SK-N-SH (cell line): ENCODE data around the gene OR2T4. TPM values are rescaled to one million over a fixed set of nuclear protein-coding genes. Genes with fewer than 3 reads are reported as not detected.

ENCODE experiments used
- CTCF ChIA-PET: fragments of 300-600, 350-600 bp; formaldehyde crosslinking; extraction: SDS; loops from one replicate; lab custom pipeline; 2021; lab: Yijun Ruan, JAX
- POLR2A ChIA-PET: fragments of 350-600 bp; sonication (Branson Sonifier 250); formaldehyde crosslinking; extraction: SDS; loops from one replicate; lab custom pipeline; 2020; ENCODE audit warnings: antibody characterized with exemption, inconsistent platforms; lab: Yijun Ruan, JAX
- DNase-seq: peaks from one replicate; pipeline ENCODE4 v3.0.0; 2012
- H2AFZ ChIP-seq: fragments of 200-600 bp; sonication (generic); 2 replicates; pipeline ENCODE4 v1.8.1; 2016; ENCODE audit warnings: antibody characterized with exemption, mild to moderate bottlenecking, low read depth
- H3F3A ChIP-seq: fragments of 200-600 bp; sonication (generic); replicated peaks from 2 replicates; pipeline ENCODE3; 2016; ENCODE audit warnings: antibody characterized with exemption, mild to moderate bottlenecking; ENCODE audit not compliant: insufficient read depth
- H3K27ac ChIP-seq, 2 experiments: fragments of 200-500 bp in 1 of 2; fragments of 200-600 bp in 1 of 2; sonication (Bioruptor generic) in 1 of 2; sonication (generic), shearing (Covaris generic) in 1 of 2; 2 replicates each; pipeline versions ENCODE4 v1.5.1 to v1.6.1; 2014 to 2016; ENCODE audit warnings: low read depth in 2 of 2, inconsistent platforms in 1 of 2, low read length in 1 of 2, mild to moderate bottlenecking in 1 of 2, mixed read lengths in 1 of 2
- H3K27me3 ChIP-seq: fragments of 200-600 bp; sonication (generic), shearing (Covaris generic); 2 replicates; pipeline ENCODE4 v1.6.1; 2016; ENCODE audit warnings: mixed run types; ENCODE audit not compliant: insufficient read depth
- H3K36me3 ChIP-seq, 2 experiments: fragments of 200-500 bp in 1 of 2; fragments of 200-600 bp in 1 of 2; sonication (Bioruptor generic) in 1 of 2; sonication (generic) in 1 of 2; replicated peaks in 1 of 2; 2 replicates each; pipeline versions ENCODE3 to v1.5.1; 2014 to 2016; ENCODE audit warnings: low read length in 1 of 2, mild to moderate bottlenecking in 1 of 2; ENCODE audit not compliant: insufficient read depth in 2 of 2, control insufficient read depth in 1 of 2
- H3K4me1 ChIP-seq, 2 experiments: fragments of 200-500 bp in 1 of 2; fragments of 200-600 bp in 1 of 2; sonication (Bioruptor generic) in 1 of 2; sonication (generic), shearing (Covaris generic) in 1 of 2; 2 replicates each; pipeline versions ENCODE4 v1.5.1 to v1.6.1; 2014 to 2016; ENCODE audit warnings: low read depth in 1 of 2, low read length in 1 of 2, mixed run types in 1 of 2; ENCODE audit not compliant: insufficient read depth in 2 of 2, control insufficient read depth in 1 of 2
- H3K4me2 ChIP-seq: fragments of 200-600 bp; sonication (generic), shearing (Covaris generic); 2 replicates; pipeline ENCODE4 v1.6.1; 2017; ENCODE audit warnings: mixed run types
- H3K4me3 ChIP-seq, 2 experiments: fragments of 200-500 bp in 1 of 2; fragments of 200-600 bp in 1 of 2; sonication (Bioruptor generic) in 1 of 2; sonication (generic), shearing (Covaris generic) in 1 of 2; 2 replicates each; pipeline versions ENCODE4 v1.5.1 to v1.8.1; 2014 to 2016; ENCODE audit warnings: low read depth in 2 of 2, inconsistent platforms in 1 of 2, low read length in 1 of 2, mild to moderate bottlenecking in 1 of 2, mixed read lengths in 1 of 2, moderate library complexity in 1 of 2
- H3K79me2 ChIP-seq: fragments of 200-600 bp; sonication (generic); 2 replicates; pipeline ENCODE4 v1.8.1; 2017; ENCODE audit warnings: mild to moderate bottlenecking; ENCODE audit not compliant: insufficient read depth
- H3K9ac ChIP-seq: fragments of 200-600 bp; sonication (generic); 2 replicates; pipeline ENCODE4 v1.6.1; 2017; ENCODE audit warnings: mixed run types
- H3K9me2 ChIP-seq: fragments of 200-600 bp; sonication (generic); 2 replicates; pipeline ENCODE4 v1.6.1; 2017; ENCODE audit warnings: mixed run types
- H3K9me3 ChIP-seq: fragments of 200-600 bp; sonication (generic); 2 replicates; pipeline ENCODE4 v1.6.1; 2017; ENCODE audit warnings: mixed run types, mild to moderate bottlenecking, moderate library complexity
- H4K20me1 ChIP-seq: fragments of 200-600 bp; sonication (generic); 2 replicates; pipeline ENCODE4 v1.6.1; 2017; ENCODE audit warnings: mild to moderate bottlenecking, mixed run types; ENCODE audit not compliant: insufficient read depth
- FOSL2 ChIP-seq: IDR thresholded peaks from 2 replicates; pipeline ENCODE4 v1.4.0; 2012; ENCODE audit warnings: low read depth, mild to moderate bottlenecking, moderate library complexity, borderline replicate concordance
- GABPA ChIP-seq: IDR thresholded peaks from 2 replicates; pipeline ENCODE4 v1.4.0; 2012; ENCODE audit warnings: low read depth, mild to moderate bottlenecking
- JUND ChIP-seq: IDR thresholded peaks from 2 replicates; pipeline ENCODE4 v1.4.0; 2012
- MXI1 ChIP-seq: IDR thresholded peaks from 2 replicates; pipeline ENCODE4 v1.6.1; 2012; ENCODE audit warnings: mild to moderate bottlenecking, low read depth, low read length, improper control_type of control experiment
- POLR2AphosphoS5 ChIP-seq: IDR thresholded peaks from 2 replicates; pipeline ENCODE4 v1.6.1; 2012; ENCODE audit warnings: low read depth, low read length
- RCOR1 ChIP-seq: fragments of 150-350 bp; IDR thresholded peaks from 2 replicates; pipeline ENCODE4 v1.6.1; 2017; ENCODE audit warnings: antibody characterized with exemption, low read length
- REST ChIP-seq: IDR thresholded peaks from 2 replicates; pipeline ENCODE4 v1.6.1; 2012; ENCODE audit warnings: mild to moderate bottlenecking, low read depth, low read length, moderate library complexity
- RXRA ChIP-seq: IDR thresholded peaks from 2 replicates; pipeline ENCODE4 v1.4.0; 2012; ENCODE audit warnings: low read depth, mild to moderate bottlenecking, borderline replicate concordance
- SMC3 ChIP-seq: IDR thresholded peaks from 2 replicates; pipeline ENCODE4 v1.6.1; 2012; ENCODE audit warnings: low read depth, low read length, improper control_type of control experiment
- USF2 ChIP-seq: fragments of 150-350 bp; IDR thresholded peaks from 2 replicates; pipeline ENCODE4 v1.6.1; 2017; ENCODE audit warnings: antibody characterized with exemption, low read length, low read depth, borderline replicate concordance
- YY1 ChIP-seq: IDR thresholded peaks from 2 replicates; pipeline ENCODE4 v1.4.0; 2012; ENCODE audit warnings: low read depth, mild to moderate bottlenecking
- WGBS: methylation state at CpG from one replicate; pipeline ENCODE4 v1.1.6; 2017; ENCODE audit warnings: low lambda C conversion rate; 5-methylcytosine and 5-hydroxymethylcytosine counted together
- polyA plus RNA-seq, 3 experiments: library from polyadenylated mRNA; depleted of rRNA; stranded (reverse); fragments of >200 nt; gene quantifications; 2 replicates each; pipeline ENCODE4 v1.2.3, GENCODE V29; 2012

OR2T4 gene
- polyA plus RNA-seq, 1 of the 3 experiments (the other 2 are of a cell fraction), result not detected

- Histone ChIP-seq H3F3A (no peaks in the 10 kb centered on the region), H3K9ac (no peak within 1 kb of the TSS), H3K27me3 (no peaks in the 10 kb centered on the region), H3K9me3 (no peaks in the 10 kb centered on the region), H3K9me2 (no peaks in the 10 kb centered on the region), H3K27ac (no peak within 1 kb of the TSS), H3K4me3 (no peak within 1 kb of the TSS), H4K20me1 (no peaks in the 10 kb centered on the region), H3K36me3 (no peaks in the 10 kb centered on the region), H3K4me1 (no peaks in the 10 kb centered on the region), H3K4me2 (no peak within 1 kb of the TSS), H3K79me2 (no peaks in the 10 kb centered on the region), H2AFZ (no peak within 1 kb of the TSS)
- ChIA-PET CTCF (no interaction called here), POLR2A (no interaction called here)
- DNase-seq, result no peak
- 2% methylated on average over 3 of the region's 3 CpGs for WGBS
- TF ChIP-seq YY1 (no peak), FOSL2 (no peak), RCOR1 (no peak), SMC3 (no peak), POLR2AphosphoS5 (no peak), GABPA (no peak), REST (no peak), JUND (no peak), RXRA (no peak)
Observed at GRCh38 chr1:248402748-248403147, 41.3 kb downstream of the OR2T4 start, which contains the start of gene OR2T1. Gene OR2T1, plus strand, starts transcription at chr1:248403048. Its CDS starts 3,100 bp downstream, at chr1:248406148.

- WGBS, result 50% methylated on average over 6 of the region's 6 CpGs
- Histone ChIP-seq H3K4me2 (no peak overlapping the region), H3K9me2 (no peaks in the 10 kb centered on the region), H3K27ac (no peak overlapping the region), H3K4me1 (no peaks in the 10 kb centered on the region), H2AFZ (no peak overlapping the region), H3K9ac (no peak overlapping the region), H3F3A (no peaks in the 10 kb centered on the region), H3K27me3 (no peaks in the 10 kb centered on the region), H4K20me1 (no peaks in the 10 kb centered on the region), H3K4me3 (no peak overlapping the region), H3K9me3 (no peaks in the 10 kb centered on the region), H3K36me3 (no peaks in the 10 kb centered on the region), H3K79me2 (no peaks in the 10 kb centered on the region)
- ChIA-PET POLR2A (no interaction called here), CTCF (interaction anchor here (0.8 to 1.2 kb wide), 2 partner anchors 20 to 37 kb away, joined by 3 read pairs; no protein-coding TSS in a partner anchor)
- DNase-seq, result no peak
- TF ChIP-seq SMC3 (no peak), MXI1 (no peak), RXRA (no peak), USF2 (no peak)
Observed at GRCh38 chr1:248404024-248404423, 42.6 kb downstream of the OR2T4 start.
